Panc1 (cell line): Measurements from ENCODE around the gene LRMDA. TPM values are rescaled to one million over a fixed set of nuclear protein-coding genes. Genes with fewer than 3 reads are reported as not detected.

ENCODE experiments used
- ATAC-seq: fragments of 200-7000 bp; cut with Tn5 transposase; 2 replicates; pipeline ENCODE4 v1.9.1; 2020; ENCODE audit warnings: mild to moderate bottlenecking, moderate library complexity
- BruUV-seq: library from RNA; stranded (reverse); fragments of 400-500 nt; replicated peaks from 2 replicates; lab custom pipeline; 2021; lab: Mats Ljungman, UMichigan
- CTCF ChIA-PET: fragments of 300-600 bp; sonication (Branson Sonifier 250); formaldehyde crosslinking; loops from one replicate; lab custom pipeline; 2022; ENCODE audit warnings: antibody characterized with exemption; lab: Charles Lee
- POLR2A ChIA-PET: fragments of 300-600 bp; sonication (Branson Sonifier 250); formaldehyde crosslinking; loops from one replicate; lab custom pipeline; 2022; ENCODE audit warnings: antibody characterized with exemption; lab: Charles Lee
- DNase-seq: peaks from one replicate; pipeline ENCODE4 v3.0.0-alpha.2; 2010; ENCODE audit warnings: low read depth, low spot score
- H3K27ac ChIP-seq: 2 replicates; pipeline ENCODE4 v1.5.1; 2011; ENCODE audit warnings: mild to moderate bottlenecking, low read length, inconsistent platforms
- H3K27me3 ChIP-seq: fragments of 200-500 bp; sonication (Bioruptor generic); 2 replicates; pipeline ENCODE4 v1.6.0; 2014; ENCODE audit warnings: low read length, inconsistent platforms; ENCODE audit not compliant: control insufficient read depth, insufficient read depth
- H3K36me3 ChIP-seq: fragments of 200-500 bp; sonication (Bioruptor generic); 2 replicates; pipeline ENCODE4 v1.5.1; 2014; ENCODE audit warnings: inconsistent platforms, mild to moderate bottlenecking, low read length, moderate library complexity; ENCODE audit not compliant: control insufficient read depth, insufficient read depth
- H3K4me1 ChIP-seq: 2 replicates; pipeline ENCODE4 v1.5.1; 2011; ENCODE audit warnings: inconsistent platforms, mild to moderate bottlenecking, low read length, moderate library complexity; ENCODE audit not compliant: control insufficient read depth, insufficient read depth
- H3K4me3 ChIP-seq, 2 experiments: 2 replicates each; pipeline ENCODE4 v1.5.1; 2011 to 2012; ENCODE audit warnings: low read depth in 2 of 2, low read length in 2 of 2, mild to moderate bottlenecking in 2 of 2, inconsistent platforms in 1 of 2, moderate library complexity in 1 of 2
- H3K9me3 ChIP-seq: fragments of 200-500 bp; sonication (Bioruptor generic); 2 replicates; pipeline ENCODE4 v1.5.1; 2014; ENCODE audit warnings: low read depth, mild to moderate bottlenecking, inconsistent platforms, low read length, moderate library complexity; ENCODE audit not compliant: control insufficient read depth, insufficient read depth
- CTCF ChIP-seq: fragments of 450-650 bp; IDR thresholded peaks from 2 replicates; pipeline ENCODE4 v1.5.1; 2017; ENCODE audit warnings: mild to moderate bottlenecking
- POLR2AphosphoS5 ChIP-seq: IDR thresholded peaks from 2 replicates; pipeline ENCODE4 v1.6.1; 2012; ENCODE audit warnings: mild to moderate bottlenecking, low read depth, low read length, moderate library complexity
- REST ChIP-seq, 2 experiments: IDR thresholded peaks; 2 replicates each; pipeline ENCODE4 v1.6.1; 2011 to 2012; ENCODE audit warnings: low read depth in 2 of 2, control low read depth in 1 of 2, low read length in 1 of 2, mild to moderate bottlenecking in 1 of 2, moderate library complexity in 1 of 2; ENCODE audit not compliant: insufficient read depth in 1 of 2
- SIN3A ChIP-seq: IDR thresholded peaks from 2 replicates; pipeline ENCODE4 v1.6.1; 2012; ENCODE audit warnings: low read depth, mild to moderate bottlenecking, low read length, moderate library complexity, borderline replicate concordance; ENCODE audit not compliant: insufficient read depth
- TCF7L2 ChIP-seq: IDR thresholded peaks from 2 replicates; pipeline ENCODE4 v1.6.1; 2011; ENCODE audit warnings: mild to moderate bottlenecking, low read depth, low read length, inconsistent platforms
- in situ Hi-C: cut with HindIII; loops from 2 replicates; pipeline ENCODE4 v1.10.0; 2016; ENCODE audit warnings: low sequenced_read_pairs, low pct_unique_long_range_greater_than_20kb
- intact Hi-C: fragments of 100-400 bp; cut with micrococcal nuclease; formaldehyde crosslinking; loops from one replicate; pipeline ENCODE4 v1.10.0; 2022; ENCODE audit not compliant: unreplicated experiment
- total RNA-seq: library from RNA; stranded (reverse); gene quantifications from one replicate; pipeline ENCODE4 v1.2.1, GENCODE V29; 2021; ENCODE audit not compliant: unreplicated experiment

Gene LRMDA
- total RNA-seq, 1 experiment from 2014 or later, result 1.2 TPM

GRCh38 chr10:75743291-75743778 is 311.9 kb downstream of the LRMDA start:
- BruUV-seq, result no TSS peak
- CTCF ChIA-PET, result no interaction called here

GRCh38 chr10:75744261-75744660 is 312.8 kb downstream of the LRMDA start:
- ATAC-seq (no peak), DNase-seq (no peak)
- Histone ChIP-seq H3K9me3 (no peaks in the 10 kb centered on the region), H3K4me1 (no peaks in the 10 kb centered on the region), H3K36me3 (no peaks in the 10 kb centered on the region), H3K4me3 (no peak overlapping the region), H3K27me3 (peaks cover 6% of the 10 kb centered on the region; the same call in 1 of the 2 replicates), H3K27ac (no peak overlapping the region)
- POLR2A ChIA-PET, result no interaction called here
- TF ChIP-seq REST (IDR thresholded peaks at IDR 0.05; ENCODE audit: insufficient read depth in 1 of 2, low read depth in 2 of 2, low read length in 1 of 2) (no peak), TCF7L2 (no peak), CTCF (no peak), POLR2AphosphoS5 (no peak)
- intact Hi-C loops, result no loop called here
- no TSS peak for BruUV-seq
- in situ Hi-C loops, result no loop called here
- CTCF ChIA-PET, result interaction anchor here (0.6 kb wide), 1 partner anchor 345 kb away, joined by 3 read pairs; no protein-coding TSS in a partner anchor

More at GRCh38 chr10:75743291-75743778, 311.9 kb downstream of the LRMDA start:
- intact Hi-C loops (no loop called here), in situ Hi-C loops (no loop called here)
- ATAC-seq (no peak), DNase-seq (no peak)
- H3K4me1 ChIP-seq, result no peaks in the 10 kb centered on the region
- TF ChIP-seq POLR2AphosphoS5 (no peak), CTCF (no peak), REST (IDR thresholded peaks at IDR 0.05; ENCODE audit: insufficient read depth in 1 of 2, low read depth in 2 of 2, low read length in 1 of 2) (no peak), TCF7L2 (no peak), SIN3A (no peak)
- no peak overlapping the region for H3K27ac ChIP-seq
- POLR2A ChIA-PET, result no interaction called here
- H3K9me3 ChIP-seq, result no peaks in the 10 kb centered on the region
- peaks cover 6% of the 10 kb centered on the region; the same call in 1 of the 2 replicates for H3K27me3 ChIP-seq
- H3K36me3 ChIP-seq, result no peaks in the 10 kb centered on the region
- no peak overlapping the region for H3K4me3 ChIP-seq
